Kidney (tissue), 14 donors: ENCODE data around the gene COL23A1. TPM values are rescaled to one million over a fixed set of nuclear protein-coding genes. Genes with fewer than 3 reads are reported as not detected.

Experiments used
- DNase-seq, 5 donors: peaks; one replicate each; pipeline ENCODE4 v3.0.0-alpha.2; 2013 to 2020
- FAIRE-seq: peaks from 2 replicates; lab custom pipeline; 2012; peaks lifted over from hg19 to GRCh38; lab: Jason Lieb, UNC
- H3K27ac ChIP-seq, 2 donors: one replicate each; pipeline ENCODE4 v1.7.0; 2013; ENCODE audit warnings: low read depth in 2 of 2, low read length in 2 of 2, inconsistent platforms in 1 of 2
- H3K27me3 ChIP-seq: one replicate; pipeline ENCODE4 v1.7.1; 2013; ENCODE audit warnings: low read length, inconsistent platforms; ENCODE audit not compliant: control insufficient read depth, insufficient read depth
- H3K36me3 ChIP-seq, 3 donors: one replicate each; pipeline versions ENCODE4 v1.7.0 to v1.7.1; 2013; ENCODE audit warnings: low read length in 3 of 3, control low read depth in 1 of 3, inconsistent platforms in 1 of 3; ENCODE audit not compliant: insufficient read depth in 3 of 3, control insufficient read depth in 2 of 3
- H3K4me1 ChIP-seq, 3 donors: one replicate each; pipeline versions ENCODE4 v1.7.0 to v1.7.1; 2013; ENCODE audit warnings: low read length in 3 of 3, inconsistent platforms in 1 of 3, low read depth in 1 of 3; ENCODE audit not compliant: control insufficient read depth in 2 of 3, insufficient read depth in 2 of 3
- H3K4me3 ChIP-seq, 3 donors: one replicate each; pipeline versions ENCODE4 v1.7.0 to v1.8.1; 2013; ENCODE audit warnings: low read length in 3 of 3, control low read depth in 1 of 3, inconsistent platforms in 1 of 3
- H3K9ac ChIP-seq, 3 donors: one replicate each; pipeline versions ENCODE4 v1.7.0 to v1.7.1; 2013; ENCODE audit warnings: low read length in 3 of 3, control low read depth in 1 of 3, inconsistent platforms in 1 of 3
- H3K9me3 ChIP-seq, 3 donors: one replicate each; pipeline versions ENCODE4 v1.7.0 to v1.7.1; 2013; ENCODE audit warnings: low read length in 3 of 3, control low read depth in 1 of 3, inconsistent platforms in 1 of 3; ENCODE audit not compliant: control insufficient read depth in 2 of 3, insufficient read depth in 1 of 3
- CTCF ChIP-seq: IDR thresholded peaks from 3 replicates; pipeline ENCODE4 v1.5.1; 2012; ENCODE audit warnings: mild to moderate bottlenecking, moderate library complexity, borderline replicate concordance; ENCODE audit not compliant: insufficient read depth; ENCODE audit errors: extremely low read depth
- intact Hi-C: fragments of 100-400 bp; cut with DNase I; formaldehyde crosslinking; loops from one replicate; pipeline ENCODE4 v1.11.1; 2022
- polyA plus RNA-seq: library from polyadenylated mRNA; stranded (reverse); fragments of 350-450 nt; fragmentation: Illumina TruSeq; extraction: RNeasy Lipid Tissue Mini Kit (QIAGEN cat#74804); gene quantifications from one replicate; pipeline ENCODE4 v1.2.3, GENCODE V29; 2014; ENCODE audit warnings: low read depth, low replicate concordance; ENCODE audit not compliant: insufficient read depth
- total RNA-seq: library from RNA; stranded (reverse); fragmentation: NEBNext Ultra II Directional; extraction: Animal tissue kit (Norgen Biotek cat#: 25700); gene quantifications from one replicate; pipeline ENCODE4 v1.2.1, GENCODE V29; 2021
- donor health status: control.
- donor health status: control.
- donor health status: control.
- donor health status: control.
- donor health status: control.
- donor health status: DM: yes; HTN: yes; CAD: no.
- donor health status: Normal renal cell carcinoma (clear cell type).

Gene COL23A1
- total and polyA plus RNA-seq, 2 donors from 2014 or later: 4.1 to 8.7 TPM

GRCh38 chr5:178346607-178347334 lies 243.4 kb downstream of the COL23A1 start:
- Histone ChIP-seq H3K4me3 (no peak overlapping the region), H3K27me3 (no peaks in the 10 kb centered on the region), H3K27ac (no peak overlapping the region), H3K9ac (no peak overlapping the region), H3K9me3 (no peaks in the 10 kb centered on the region), H3K36me3 (no peaks in the 10 kb centered on the region), H3K4me1 (no peaks in the 10 kb centered on the region)
- FAIRE-seq (no peak), DNase-seq (peak in 1 of 5 donors; percentile 51)
- intact Hi-C loops: no loop called here
- no peak for TF ChIP-seq CTCF

- no peaks in the 10 kb centered on the region for H3K4me1 ChIP-seq
- no peaks in the 10 kb centered on the region for H3K36me3 ChIP-seq
- DNase-seq: peak in 2 of 5 donors; percentile 51 to 82
- FAIRE-seq: no peak
- no peaks in the 10 kb centered on the region for H3K27me3 ChIP-seq
- no peak overlapping the region for H3K27ac ChIP-seq
- no peaks in the 10 kb centered on the region for H3K9me3 ChIP-seq
- H3K9ac ChIP-seq: no peak overlapping the region
- no peak for TF ChIP-seq CTCF
- intact Hi-C loops: no loop called here
- H3K4me3 ChIP-seq: no peak overlapping the region
Observed at GRCh38 chr5:178343306-178343705, 246.9 kb downstream of the COL23A1 start.

- no peak for DNase-seq
- Histone ChIP-seq H3K27ac (no peak overlapping the region), H3K27me3 (no peaks in the 10 kb centered on the region), H3K4me1 (no peaks in the 10 kb centered on the region), H3K36me3 (no peaks in the 10 kb centered on the region), H3K9ac (no peak overlapping the region), H3K4me3 (no peak overlapping the region), H3K9me3 (no peaks in the 10 kb centered on the region)
- intact Hi-C loops: no loop called here
- TF ChIP-seq CTCF: no peak
- FAIRE-seq: no peak
Observed at GRCh38 chr5:178341851-178342140, 248.4 kb downstream of the COL23A1 start.
